ENCODE data around the gene CHRNA10.

The CHRNA10 gene

DNA sequence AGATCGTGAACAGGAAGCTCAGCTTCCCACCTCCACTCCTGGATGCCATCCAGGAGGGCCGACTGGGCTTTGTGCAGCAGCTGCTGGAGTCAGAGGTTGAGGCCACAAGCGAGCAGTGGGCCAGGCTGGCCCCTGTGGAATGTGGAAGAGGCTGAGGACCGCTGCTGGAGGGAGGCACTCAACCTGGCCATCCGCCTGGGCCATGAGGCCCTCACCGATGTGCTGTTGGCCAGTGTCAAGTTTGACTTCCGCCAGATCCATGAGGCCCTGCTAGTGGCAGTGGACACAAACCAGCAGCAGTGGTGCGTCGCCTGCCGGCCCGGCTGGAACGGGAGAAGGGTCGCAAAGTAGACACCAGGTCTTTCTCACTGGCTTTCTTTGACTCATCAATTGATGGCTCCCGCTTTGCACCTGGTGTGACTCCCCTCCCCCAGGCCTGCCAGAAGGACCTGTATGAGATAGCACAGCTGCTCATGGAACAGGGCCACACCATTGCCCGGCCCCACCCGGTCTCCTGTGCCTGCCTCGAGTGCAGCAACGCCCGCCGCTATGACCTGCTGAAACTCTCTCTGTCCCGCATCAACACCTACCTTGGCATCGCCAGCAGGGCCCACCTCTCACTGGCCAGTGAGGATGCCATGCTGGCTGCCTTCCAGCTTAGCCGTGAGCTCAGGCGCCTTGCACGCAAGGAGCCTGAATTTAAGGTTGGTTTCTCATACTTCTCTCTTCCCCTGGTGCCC lies 54.3 kb downstream of the CHRNA10 start:
- no peak for DNase-seq (ENCODE audit: low read depth, low spot score)
- TF ChIP-seq, protein P1, sequence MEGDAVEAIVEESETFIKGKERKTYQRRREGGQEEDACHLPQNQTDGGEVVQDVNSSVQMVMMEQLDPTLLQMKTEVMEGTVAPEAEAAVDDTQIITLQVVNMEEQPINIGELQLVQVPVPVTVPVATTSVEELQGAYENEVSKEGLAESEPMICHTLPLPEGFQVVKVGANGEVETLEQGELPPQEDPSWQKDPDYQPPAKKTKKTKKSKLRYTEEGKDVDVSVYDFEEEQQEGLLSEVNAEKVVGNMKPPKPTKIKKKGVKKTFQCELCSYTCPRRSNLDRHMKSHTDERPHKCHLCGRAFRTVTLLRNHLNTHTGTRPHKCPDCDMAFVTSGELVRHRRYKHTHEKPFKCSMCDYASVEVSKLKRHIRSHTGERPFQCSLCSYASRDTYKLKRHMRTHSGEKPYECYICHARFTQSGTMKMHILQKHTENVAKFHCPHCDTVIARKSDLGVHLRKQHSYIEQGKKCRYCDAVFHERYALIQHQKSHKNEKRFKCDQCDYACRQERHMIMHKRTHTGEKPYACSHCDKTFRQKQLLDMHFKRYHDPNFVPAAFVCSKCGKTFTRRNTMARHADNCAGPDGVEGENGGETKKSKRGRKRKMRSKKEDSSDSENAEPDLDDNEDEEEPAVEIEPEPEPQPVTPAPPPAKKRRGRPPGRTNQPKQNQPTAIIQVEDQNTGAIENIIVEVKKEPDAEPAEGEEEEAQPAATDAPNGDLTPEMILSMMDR (IDR thresholded peaks at IDR 0.05; ENCODE audit: insufficient read depth, low read length, missing control alignments), result no peak
- POLR2A ChIA-PET, result no interaction called here
- CTCF ChIA-PET, result interaction anchor here (1.5 to 1.6 kb wide), 2 partner anchors 8 to 35 kb away, joined by 3 to 4 read pairs; no protein-coding TSS in a partner anchor
- H3K4me3 ChIP-seq (ENCODE audit: low read depth, low read length), result no peak overlapping the region

DNA sequence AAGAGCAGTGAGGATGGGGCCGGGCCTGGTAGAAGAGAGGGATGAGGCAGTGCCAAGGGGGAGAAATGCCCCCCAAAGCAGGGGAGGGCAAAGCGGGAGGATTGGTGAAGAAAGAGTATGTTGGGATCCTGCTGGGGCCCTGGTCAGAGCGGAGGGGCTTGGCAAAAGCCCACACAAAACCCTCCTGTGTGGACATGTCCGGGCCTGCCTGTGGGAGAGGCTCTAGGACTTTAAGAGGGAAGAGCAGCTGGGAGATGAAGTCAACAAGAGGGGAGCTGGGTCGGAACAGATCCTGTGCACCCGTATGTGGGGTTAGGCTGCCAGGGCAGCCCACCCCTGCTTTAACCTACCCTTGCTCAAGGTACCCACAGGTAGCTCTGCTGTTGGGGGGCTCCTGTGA lies 55.2 kb downstream of the CHRNA10 start:
- H3K4me3 ChIP-seq (ENCODE audit: low read depth, low read length), result no peak overlapping the region
- TF ChIP-seq, protein P1 (IDR thresholded peaks at IDR 0.05; ENCODE audit: insufficient read depth, low read length, missing control alignments), result no peak
- ChIA-PET POLR2A (no interaction called here), CTCF (interaction anchor here (0.7 to 1.6 kb wide), 3 partner anchors 9 to 34 kb away, joined by 3 to 4 read pairs (median 3); no protein-coding TSS in a partner anchor)
- no peak for DNase-seq (ENCODE audit: low read depth, low spot score)

Measured in AG04449 (cell line).